IMR-90 (cell line): ENCODE data around the gene PKIG.
"Not testable (repeated sequence)": the region's sequence is repeated elsewhere in the genome, so short reads cannot be mapped to it uniquely, and the experiment has no call there.

Experiments used
- BHLHE40 ChIP-seq: fragments of 150-350 bp; IDR thresholded peaks from 2 replicates; pipeline ENCODE4 v1.6.1; 2016; ENCODE audit warnings: mild to moderate bottlenecking, low read depth, low read length
- CEBPB ChIP-seq: IDR thresholded peaks from 2 replicates; pipeline ENCODE4 v1.6.1; 2012; ENCODE audit warnings: low read depth, low read length, improper control_type of control experiment
- CTCF ChIP-seq: conservative IDR thresholded peaks from 2 replicates; pipeline ENCODE4 v1.5.1; 2012; ENCODE audit warnings: mild to moderate bottlenecking, low read depth, low read length, improper control_type of control experiment
- MAFK ChIP-seq: IDR thresholded peaks from 2 replicates; pipeline ENCODE4 v1.6.1; 2012; ENCODE audit warnings: low read depth, low read length, improper control_type of control experiment

GRCh38 chr20:44588321-44588720 lies 5.9 kb downstream of the PKIG start:
- not testable (repeated sequence) for TF ChIP-seq CTCF, BHLHE40, CEBPB, MAFK
